Endothelial cell of umbilical vein (primary cell): ENCODE data around the gene CCL17. TPM values are rescaled to one million over a fixed set of nuclear protein-coding genes. Genes with fewer than 3 reads are reported as not detected.

Experiments
- polyA plus RNA-seq, 4 experiments: library from polyadenylated mRNA; depleted of rRNA in 3 of 4; stranded (reverse) in 3 of 4; unstranded in 1 of 4; fragments of >200 nt; gene quantifications; 2 replicates each; pipeline versions ENCODE4 v1.2.1 to v1.2.3, GENCODE V29; 2011 to 2012; ENCODE audit warnings: missing spikeins in 1 of 4
- total RNA-seq: library from RNA; stranded (reverse); gene quantifications from 2 replicates; pipeline ENCODE4 v1.2.3, GENCODE V29; 2021

Gene CCL17
- total and polyA plus RNA-seq, 2 donors (not counting 3 experiments of a cell fraction or from before 2014, with no cell fraction given), result not detected

Other genes starting within 250 kb of the CCL17 start
- 91.8 and 98.2 TPM in 2 replicates for gene PSME3IP1, start 218.7 kb upstream of the CCL17 start, total RNA-seq
- gene PSME3IP1, start 218.7 kb upstream of the CCL17 start, polyA plus RNA-seq, result 82.6 and 86.2 TPM in 2 replicates
- gene RSPRY1, start 218.4 kb upstream of the CCL17 start, total RNA-seq, result 55.1 and 55.8 TPM in 2 replicates
- gene RSPRY1, start 218.4 kb upstream of the CCL17 start, polyA plus RNA-seq, result 23.6 and 28.5 TPM in 2 replicates
- 76.7 and 80.4 TPM in 2 replicates for gene ARL2BP, start 159.5 kb upstream of the CCL17 start, total RNA-seq
- gene ARL2BP, start 159.5 kb upstream of the CCL17 start, polyA plus RNA-seq, result 103 and 111 TPM in 2 replicates
- 3.1 and 4.4 TPM in 2 replicates for gene PLLP, start 120.1 kb upstream of the CCL17 start, total RNA-seq
- gene PLLP, start 120.1 kb upstream of the CCL17 start, polyA plus RNA-seq, result 14.4 and 19.3 TPM in 2 replicates
- not detected in 2 replicates for gene CCL22, start 46.0 kb upstream of the CCL17 start, total RNA-seq
- not detected in 2 replicates for gene CCL22, start 46.0 kb upstream of the CCL17 start, polyA plus RNA-seq
- gene CX3CL1, start 32.3 kb upstream of the CCL17 start, total RNA-seq, result 1.2 and 2.3 TPM in 2 replicates
- 2.0 TPM in 2 replicates for gene CX3CL1, start 32.3 kb upstream of the CCL17 start, polyA plus RNA-seq
- gene CIAPIN1, start 42.6 kb downstream of the CCL17 start, total RNA-seq, result 70.9 and 77.9 TPM in 2 replicates
- gene CIAPIN1, start 42.6 kb downstream of the CCL17 start, polyA plus RNA-seq, result 70.7 and 74.6 TPM in 2 replicates
- gene COQ9, start 42.7 kb downstream of the CCL17 start, total RNA-seq, result 42.1 and 42.5 TPM in 2 replicates
- 78.3 and 83.6 TPM in 2 replicates for gene COQ9, start 42.7 kb downstream of the CCL17 start, polyA plus RNA-seq
- 60.2 and 65.2 TPM in 2 replicates for gene POLR2C, start 57.9 kb downstream of the CCL17 start, total RNA-seq
- gene POLR2C, start 57.9 kb downstream of the CCL17 start, polyA plus RNA-seq, result 115 and 129 TPM in 2 replicates
- 22.3 and 24.4 TPM in 2 replicates for gene DOK4, start 81.7 kb downstream of the CCL17 start, total RNA-seq
- 22.5 and 23.4 TPM in 2 replicates for gene DOK4, start 81.7 kb downstream of the CCL17 start, polyA plus RNA-seq
- 6.6 and 7.8 TPM in 2 replicates for gene CCDC102A, start 131.8 kb downstream of the CCL17 start, total RNA-seq
- gene CCDC102A, start 131.8 kb downstream of the CCL17 start, polyA plus RNA-seq, result 12.0 and 12.2 TPM in 2 replicates
- gene ADGRG5, start 137.9 kb downstream of the CCL17 start, total RNA-seq, result not detected in 2 replicates
- gene ADGRG5, start 137.9 kb downstream of the CCL17 start, polyA plus RNA-seq, result not detected in 2 replicates
- gene ADGRG1, start 223.9 kb downstream of the CCL17 start, total RNA-seq, result 92.5 and 116 TPM in 2 replicates
- gene ADGRG1, start 223.9 kb downstream of the CCL17 start, polyA plus RNA-seq, result 45.6 and 45.7 TPM in 2 replicates